Left lung (tissue), 10 donors: Measurements from ENCODE around the gene GRN. TPM values are rescaled to one million over a fixed set of nuclear protein-coding genes. Genes with fewer than 3 reads are reported as not detected.
"Not testable (repeated sequence)": the region's sequence is repeated elsewhere in the genome, so short reads cannot be mapped to it uniquely, and the experiment has no call there.

Experiments used
- ATAC-seq: fragments of 200-7000 bp; cut with Tn5 transposase; one replicate; pipeline ENCODE4 v1.9.1; 2020; ENCODE audit warnings: moderate library complexity
- DNase-seq, 4 donors: peaks; one replicate each; pipeline ENCODE4 v3.0.0-alpha.2; 2013 to 2020
- H3K27ac ChIP-seq, 2 donors: fragments of 200-600 bp; sonication (generic) in 1 of 2; one replicate each; pipeline versions ENCODE4 v1.5.0 to v1.8.0; 2020 to 2021
- H3K27me3 ChIP-seq, 2 donors: fragments of 200-600 bp; sonication (generic) in 1 of 2; one replicate each; pipeline versions ENCODE4 v1.5.0 to v1.8.0; 2020 to 2021
- H3K36me3 ChIP-seq, 2 donors: fragments of 200-600 bp; sonication (generic) in 1 of 2; one replicate each; pipeline versions ENCODE4 v1.5.0 to v1.8.0; 2020 to 2021
- H3K4me1 ChIP-seq, 2 donors: fragments of 200-600 bp; one replicate each; pipeline ENCODE4 v1.8.0; 2021
- H3K4me3 ChIP-seq, 2 donors: fragments of 200-600 bp; sonication (generic) in 1 of 2; one replicate each; pipeline versions ENCODE4 v1.5.0 to v1.8.0; 2020 to 2021; ENCODE audit warnings: mild to moderate bottlenecking in 1 of 2
- H3K9me3 ChIP-seq, 2 donors: fragments of 200-600 bp; sonication (generic) in 1 of 2; one replicate each; pipeline versions ENCODE4 v1.5.0 to v1.8.0; 2020 to 2021
- intact Hi-C, 2 donors: fragments of 100-400 bp; cut with DNase I; formaldehyde crosslinking; loops; one replicate each; pipeline versions ENCODE4 v1.11.2 to v1.14.2; 2022
- polyA plus RNA-seq, 6 donors: library from polyadenylated mRNA; unstranded; fragments of 120-200 nt; gene quantifications; one replicate each; pipeline ENCODE4 v1.2.1, GENCODE V29; 2013; ENCODE audit not compliant: insufficient read length in 6 of 6
- total RNA-seq, 2 donors: library from RNA; stranded (reverse); fragmentation: NEBNext Ultra II Directional; extraction: Animal tissue kit (Norgen Biotek cat#: 25700); gene quantifications; one replicate each; pipeline ENCODE4 v1.2.1, GENCODE V29; 2021
- TF ChIP-seq, protein P1 (sequence below), 2 donors: fragments of 200-600 bp; sonication (generic) in 1 of 2; IDR thresholded peaks; one replicate each; pipeline versions ENCODE4 v1.5.0 to v1.8.0; 2021; ENCODE audit warnings: antibody characterized with exemption in 2 of 2
- donor health status: DM: no; HTN: yes; CAD: no.
- donor health status: DM: no; HTN: no; CAD: no.

GRN gene
- total and polyA plus RNA-seq, 8 donors: 199 to 616 (median 235) TPM

DNA sequence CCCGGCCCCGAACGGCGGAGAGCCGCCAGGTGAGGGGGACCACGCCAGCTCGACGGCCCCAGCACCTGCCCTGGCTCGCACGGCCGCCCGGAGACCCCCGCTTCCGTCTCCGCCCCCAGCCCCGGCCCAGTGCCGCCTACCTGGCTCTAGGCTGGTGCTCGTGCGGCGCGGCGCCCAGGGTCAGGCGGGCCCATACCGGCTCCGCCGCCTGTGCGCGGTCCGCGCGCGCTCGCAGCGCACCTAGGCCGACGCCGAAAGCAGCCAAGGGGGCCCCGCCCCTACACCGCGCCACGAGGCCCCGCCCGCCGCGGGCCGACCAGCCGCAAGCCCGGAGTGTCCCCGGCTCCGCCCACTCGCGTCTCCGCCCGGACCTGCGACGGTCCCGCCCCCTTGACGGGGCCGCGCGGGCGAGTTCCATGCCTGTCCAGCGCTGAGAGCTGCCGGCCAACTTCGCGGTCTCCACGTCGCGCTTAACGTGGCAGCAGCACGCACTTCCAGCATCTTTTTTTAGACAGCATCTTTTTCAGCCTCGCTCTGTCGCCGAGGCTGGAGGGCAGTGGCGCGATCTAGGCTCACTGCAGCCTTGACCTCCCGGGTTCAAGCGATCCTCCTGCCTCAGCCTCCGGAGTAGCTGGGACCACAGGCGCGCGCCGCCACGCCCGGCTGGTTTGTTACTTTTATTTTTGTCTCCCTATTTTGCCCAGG is 20.4 kb upstream of the GRN start, which contains the start of gene SLC25A39:
Gene SLC25A39 (minus strand): TSS at position 253 of the 705 bp plus-strand sequence. CDS start 1,261 bp downstream, outside the sequence.
- no peaks in the 10 kb centered on the region for H3K9me3 ChIP-seq
- H3K4me1 ChIP-seq: peaks cover 16 to 36% of the 10 kb centered on the region in 2 donors
- peak within 1 kb of the TSS; percentile 88 to 96 for H3K27ac ChIP-seq
- TF ChIP-seq, protein P1, sequence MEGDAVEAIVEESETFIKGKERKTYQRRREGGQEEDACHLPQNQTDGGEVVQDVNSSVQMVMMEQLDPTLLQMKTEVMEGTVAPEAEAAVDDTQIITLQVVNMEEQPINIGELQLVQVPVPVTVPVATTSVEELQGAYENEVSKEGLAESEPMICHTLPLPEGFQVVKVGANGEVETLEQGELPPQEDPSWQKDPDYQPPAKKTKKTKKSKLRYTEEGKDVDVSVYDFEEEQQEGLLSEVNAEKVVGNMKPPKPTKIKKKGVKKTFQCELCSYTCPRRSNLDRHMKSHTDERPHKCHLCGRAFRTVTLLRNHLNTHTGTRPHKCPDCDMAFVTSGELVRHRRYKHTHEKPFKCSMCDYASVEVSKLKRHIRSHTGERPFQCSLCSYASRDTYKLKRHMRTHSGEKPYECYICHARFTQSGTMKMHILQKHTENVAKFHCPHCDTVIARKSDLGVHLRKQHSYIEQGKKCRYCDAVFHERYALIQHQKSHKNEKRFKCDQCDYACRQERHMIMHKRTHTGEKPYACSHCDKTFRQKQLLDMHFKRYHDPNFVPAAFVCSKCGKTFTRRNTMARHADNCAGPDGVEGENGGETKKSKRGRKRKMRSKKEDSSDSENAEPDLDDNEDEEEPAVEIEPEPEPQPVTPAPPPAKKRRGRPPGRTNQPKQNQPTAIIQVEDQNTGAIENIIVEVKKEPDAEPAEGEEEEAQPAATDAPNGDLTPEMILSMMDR (IDR thresholded peaks at IDR 0.05): no peak
- DNase-seq: peak; percentile 90 to 100 (median 95)
- H3K4me3 ChIP-seq: peak within 1 kb of the TSS; percentile 94 to 99
- H3K36me3 ChIP-seq: peaks cover 0 to 31% of the 10 kb centered on the region in 2 donors
- no peaks in the 10 kb centered on the region for H3K27me3 ChIP-seq
- intact Hi-C loops: loop anchor here (5.0 to 10.0 kb wide), 2 partner anchors 110 to 112 kb away; partner anchors contain the start of gene UBTF (in 1 of the 2)
- peak; percentile 92 for ATAC-seq

DNA sequence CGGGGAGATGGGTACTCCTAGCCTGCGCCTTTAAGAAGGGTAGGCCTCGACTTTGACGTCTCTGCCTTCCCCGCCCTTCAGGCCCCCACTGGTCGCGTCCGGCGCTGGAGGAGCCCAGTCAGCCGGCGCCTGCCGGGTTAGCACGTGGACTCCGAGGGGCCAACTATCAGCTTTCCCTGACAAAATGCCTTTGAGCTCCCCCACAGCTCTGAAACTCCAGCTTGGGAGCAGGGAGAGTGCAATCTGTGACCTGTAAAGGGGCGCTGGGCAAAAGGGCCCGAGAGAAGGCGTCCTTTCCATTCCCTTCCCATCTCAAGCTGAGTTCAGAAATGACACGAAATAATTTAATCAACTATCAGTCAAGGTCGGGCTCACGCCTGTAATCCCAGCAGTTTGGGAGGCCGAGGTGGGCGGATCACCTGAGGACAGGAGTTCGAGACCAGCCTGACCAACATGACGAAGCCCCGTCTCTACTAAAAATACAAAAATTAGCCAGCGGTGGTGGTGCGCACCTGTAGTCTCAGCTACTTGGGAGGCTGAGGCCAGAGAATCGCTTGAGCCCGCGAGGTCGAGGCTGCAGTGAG is 18.1 kb upstream of the GRN start:
- DNase-seq (peak; percentile 91 to 99 (median 98)), ATAC-seq (peak; percentile 81)
- Histone ChIP-seq H3K27me3 (no peaks in the 10 kb centered on the region), H3K36me3 (peaks cover 0 to 8% of the 10 kb centered on the region in 2 donors), H3K9me3 (no peaks in the 10 kb centered on the region), H3K4me1 (peaks cover 16 to 48% of the 10 kb centered on the region in 2 donors), H3K4me3 (peak overlapping the region in 1 of 2 donors; percentile 94), H3K27ac (no peak overlapping the region)
- intact Hi-C loops: loop anchor here (5.0 to 10.0 kb wide), 2 partner anchors 112 to 115 kb away; partner anchors contain the start of gene UBTF (in 1 of the 2)
- TF ChIP-seq, protein P1 (IDR thresholded peaks at IDR 0.05): no peak

DNA sequence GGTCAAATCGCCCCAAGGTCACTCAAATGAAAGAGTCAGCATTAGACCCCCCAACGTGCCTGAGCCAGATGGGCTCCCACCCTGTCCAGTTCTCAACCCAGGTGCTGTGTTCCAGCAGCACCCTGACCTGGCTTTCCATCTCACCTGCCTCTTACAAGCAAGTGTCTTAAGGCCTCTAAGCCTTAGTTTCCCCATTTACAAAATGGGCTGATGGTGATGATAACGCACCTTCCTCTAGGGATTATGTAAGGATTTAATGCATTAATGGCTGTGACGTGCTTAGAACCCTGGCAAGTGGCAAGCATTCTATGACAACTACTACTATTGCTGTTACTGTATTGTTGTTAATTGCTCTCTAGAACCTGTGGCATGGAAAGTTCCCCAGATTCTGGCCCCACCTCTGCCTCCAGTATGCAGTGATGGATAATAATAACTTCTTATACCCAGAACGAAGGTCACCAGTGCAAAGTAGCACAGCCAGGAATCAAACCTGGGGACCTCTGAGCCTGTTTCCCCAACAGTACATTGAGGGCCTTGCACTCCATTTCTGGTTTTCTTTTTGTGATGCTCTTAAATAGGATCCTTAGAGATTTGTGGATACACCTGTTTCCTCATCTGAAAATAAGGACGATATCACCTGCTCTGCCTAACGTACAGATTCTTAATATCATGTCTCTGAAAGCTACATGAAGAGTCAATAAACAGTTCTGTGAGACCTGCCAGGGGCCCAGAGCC is 17.2 kb upstream of the GRN start:
- Histone ChIP-seq H3K27ac (no peak overlapping the region), H3K27me3 (no peaks in the 10 kb centered on the region), H3K36me3 (no peaks in the 10 kb centered on the region), H3K9me3 (no peaks in the 10 kb centered on the region), H3K4me1 (peaks cover 16 to 56% of the 10 kb centered on the region in 2 donors), H3K4me3 (no peak overlapping the region)
- intact Hi-C loops: loop anchor here (5.0 to 10.0 kb wide), 2 partner anchors 113 to 116 kb away; partner anchors contain the start of gene UBTF (in 1 of the 2)
- TF ChIP-seq, protein P1 (IDR thresholded peaks at IDR 0.05): no peak
- ATAC-seq (no peak), DNase-seq (no peak)

DNA sequence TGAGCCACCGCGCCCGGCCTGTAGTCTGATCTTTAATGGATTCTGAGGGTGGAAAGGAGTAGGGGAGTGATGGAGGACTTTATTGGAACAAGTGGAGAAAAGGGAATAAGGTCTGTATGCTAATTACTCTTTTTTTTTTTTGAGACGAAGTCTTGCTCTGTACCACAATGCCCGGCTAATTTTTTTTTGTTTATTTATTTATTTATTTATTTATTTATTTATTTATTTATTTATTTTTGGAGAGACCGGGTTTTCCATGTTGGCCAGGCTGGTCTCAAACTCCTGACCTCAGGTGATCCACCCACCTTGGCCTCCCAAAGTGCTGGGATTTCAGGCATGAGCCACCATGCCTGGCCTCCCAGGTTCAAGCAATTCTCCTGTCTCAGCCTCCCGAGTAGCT is 15.6 kb upstream of the GRN start:
- peaks cover 9 to 60% of the 10 kb centered on the region in 2 donors for H3K4me1 ChIP-seq
- H3K27me3 ChIP-seq, H3K4me3 ChIP-seq, H3K9me3 ChIP-seq, H3K27ac ChIP-seq, H3K36me3 ChIP-seq, DNase-seq, ATAC-seq: not testable (repeated sequence)
- intact Hi-C loops: loop anchor here (5.0 to 10.0 kb wide), 2 partner anchors 115 to 117 kb away; partner anchors contain the start of gene UBTF (in 1 of the 2)

DNA sequence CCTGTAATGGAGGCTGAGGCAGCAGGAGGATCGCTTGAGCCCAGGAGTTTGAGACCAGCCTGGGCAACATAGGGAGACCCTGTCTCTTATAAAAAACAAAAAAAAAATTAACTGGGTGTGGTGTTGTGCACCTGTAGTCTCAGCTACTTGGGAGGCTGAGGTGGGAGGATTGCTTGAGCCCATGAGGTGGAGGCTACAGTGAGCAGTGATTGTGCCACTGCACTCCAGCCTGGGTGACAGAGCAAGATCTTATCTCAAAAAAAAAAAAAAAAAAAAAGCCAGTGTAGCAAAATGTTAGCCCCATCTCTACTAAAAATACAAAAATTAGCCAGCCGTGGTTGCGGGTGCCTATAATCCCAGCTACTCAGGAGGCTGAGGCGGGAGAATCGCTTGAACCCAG is 14.8 kb upstream of the GRN start:
- H3K27ac ChIP-seq, H3K27me3 ChIP-seq, H3K9me3 ChIP-seq, ATAC-seq, H3K36me3 ChIP-seq, H3K4me3 ChIP-seq, intact Hi-C loops, DNase-seq: not testable (repeated sequence)
- H3K4me1 ChIP-seq: peaks cover 9 to 63% of the 10 kb centered on the region in 2 donors
